Gastroesophageal sphincter (tissue), 4 donors: ENCODE measurements around the gene ZSWIM1. TPM values are rescaled to one million over a fixed set of nuclear protein-coding genes. Genes with fewer than 3 reads are reported as not detected.
A peak's percentile ranks its signal among the peaks of the same experiment; 100 is the strongest.

ENCODE experiments used
- ATAC-seq: fragments of 150-250 bp; one replicate; pipeline ENCODE4 v1.9.1; 2016; ENCODE audit warnings: mild to moderate bottlenecking, moderate library complexity
- H3K27ac ChIP-seq, 4 donors: fragments of 200-600 bp; sonication (generic) in 3 of 4; 1 replicate in 3 of 4; 2 replicates in 1 of 4; pipeline ENCODE4 v1.5.1; 2016 to 2019
- H3K27me3 ChIP-seq: fragments of 200-600 bp; sonication (generic); one replicate; pipeline ENCODE4 v1.5.1; 2019
- H3K36me3 ChIP-seq, 2 donors: fragments of 200-600 bp; sonication (generic); one replicate each; pipeline ENCODE4 v1.5.1; 2019; ENCODE audit warnings: control low read depth in 1 of 2
- H3K4me1 ChIP-seq, 3 donors: fragments of 200-600 bp; sonication (generic); 1 replicate in 2 of 3; 2 replicates in 1 of 3; pipeline ENCODE4 v1.5.1; 2016 to 2019; ENCODE audit warnings: control low read depth in 2 of 3
- H3K4me3 ChIP-seq, 2 donors: fragments of 200-600 bp; sonication (generic); one replicate each; pipeline ENCODE4 v1.5.1; 2019; ENCODE audit warnings: mild to moderate bottlenecking in 1 of 2, moderate library complexity in 1 of 2
- H3K9me3 ChIP-seq, 3 donors: fragments of 200-600 bp; sonication (generic); one replicate each; pipeline ENCODE4 v1.5.1; 2017 to 2019; ENCODE audit warnings: control low read depth in 2 of 3
- EP300 ChIP-seq: sonication (generic); formaldehyde crosslinking; IDR thresholded peaks from one replicate; pipeline ENCODE4 v1.6.1; 2017; ENCODE audit warnings: antibody characterized with exemption, mild to moderate bottlenecking
- POLR2A ChIP-seq, 2 donors: fragments of 450-650 bp; IDR thresholded peaks; one replicate each; pipeline ENCODE4 v1.6.1; 2017; ENCODE audit warnings: antibody characterized with exemption in 2 of 2, mild to moderate bottlenecking in 2 of 2, moderate library complexity in 1 of 2
- POLR2AphosphoS5 ChIP-seq: sonication (generic); formaldehyde crosslinking; IDR thresholded peaks from one replicate; pipeline ENCODE4 v1.6.1; 2017; ENCODE audit warnings: antibody characterized with exemption
- WGBS, 2 donors: methylation state at CpG; one replicate each; pipeline ENCODE4 v1.1.5; 2018; ENCODE audit warnings: low coverage in 1 of 2; 5-methylcytosine and 5-hydroxymethylcytosine counted together
- total RNA-seq, 4 donors: library from RNA; depleted of rRNA; stranded (reverse); fragments of >200 nt; gene quantifications; one replicate each; pipeline ENCODE4 v1.1.0, GENCODE V29; 2016
- TF ChIP-seq, protein P1 (sequence below), 4 experiments: fragments of 200-600 bp in 2 of 4; fragments of 450-650 bp in 2 of 4; sonication (generic) in 1 of 4; IDR thresholded peaks; one replicate each; pipeline ENCODE4 v1.5.1; 2017 to 2019; ENCODE audit warnings: antibody characterized with exemption in 4 of 4, mild to moderate bottlenecking in 2 of 4, moderate library complexity in 2 of 4

The ZSWIM1 gene
- total RNA-seq, 4 donors from 2014 or later, result 6.6 to 11.9 (median 9.1) TPM

- no peak for ATAC-seq
- Histone ChIP-seq H3K27ac (peak overlapping the region in 3 of 4 donors; percentile 58 to 77 (median 72)), H3K27me3 (no peaks in the 10 kb centered on the region), H3K4me3 (no peak overlapping the region), H3K36me3 (peaks cover 0 to 90% of the 10 kb centered on the region in 2 donors), H3K4me1 (peaks cover 0 to 82% (median 25%) of the 10 kb centered on the region in 3 donors), H3K9me3 (no peaks in the 10 kb centered on the region)
- 83% methylated on average over 6 of the region's 10 CpGs; no CpG with 5 or more reads in 1 of the 2 donors for WGBS, 2 donors
- TF ChIP-seq POLR2A (IDR thresholded peaks at IDR 0.05) (no peak), POLR2AphosphoS5 (no peak), EP300 (no peak)
- TF ChIP-seq, protein P1, sequence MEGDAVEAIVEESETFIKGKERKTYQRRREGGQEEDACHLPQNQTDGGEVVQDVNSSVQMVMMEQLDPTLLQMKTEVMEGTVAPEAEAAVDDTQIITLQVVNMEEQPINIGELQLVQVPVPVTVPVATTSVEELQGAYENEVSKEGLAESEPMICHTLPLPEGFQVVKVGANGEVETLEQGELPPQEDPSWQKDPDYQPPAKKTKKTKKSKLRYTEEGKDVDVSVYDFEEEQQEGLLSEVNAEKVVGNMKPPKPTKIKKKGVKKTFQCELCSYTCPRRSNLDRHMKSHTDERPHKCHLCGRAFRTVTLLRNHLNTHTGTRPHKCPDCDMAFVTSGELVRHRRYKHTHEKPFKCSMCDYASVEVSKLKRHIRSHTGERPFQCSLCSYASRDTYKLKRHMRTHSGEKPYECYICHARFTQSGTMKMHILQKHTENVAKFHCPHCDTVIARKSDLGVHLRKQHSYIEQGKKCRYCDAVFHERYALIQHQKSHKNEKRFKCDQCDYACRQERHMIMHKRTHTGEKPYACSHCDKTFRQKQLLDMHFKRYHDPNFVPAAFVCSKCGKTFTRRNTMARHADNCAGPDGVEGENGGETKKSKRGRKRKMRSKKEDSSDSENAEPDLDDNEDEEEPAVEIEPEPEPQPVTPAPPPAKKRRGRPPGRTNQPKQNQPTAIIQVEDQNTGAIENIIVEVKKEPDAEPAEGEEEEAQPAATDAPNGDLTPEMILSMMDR (IDR thresholded peaks at IDR 0.05), result no peak
These were observed 39.5 kb upstream of the ZSWIM1 start for GRCh38 chr20:45841407-45842129.

DNA sequence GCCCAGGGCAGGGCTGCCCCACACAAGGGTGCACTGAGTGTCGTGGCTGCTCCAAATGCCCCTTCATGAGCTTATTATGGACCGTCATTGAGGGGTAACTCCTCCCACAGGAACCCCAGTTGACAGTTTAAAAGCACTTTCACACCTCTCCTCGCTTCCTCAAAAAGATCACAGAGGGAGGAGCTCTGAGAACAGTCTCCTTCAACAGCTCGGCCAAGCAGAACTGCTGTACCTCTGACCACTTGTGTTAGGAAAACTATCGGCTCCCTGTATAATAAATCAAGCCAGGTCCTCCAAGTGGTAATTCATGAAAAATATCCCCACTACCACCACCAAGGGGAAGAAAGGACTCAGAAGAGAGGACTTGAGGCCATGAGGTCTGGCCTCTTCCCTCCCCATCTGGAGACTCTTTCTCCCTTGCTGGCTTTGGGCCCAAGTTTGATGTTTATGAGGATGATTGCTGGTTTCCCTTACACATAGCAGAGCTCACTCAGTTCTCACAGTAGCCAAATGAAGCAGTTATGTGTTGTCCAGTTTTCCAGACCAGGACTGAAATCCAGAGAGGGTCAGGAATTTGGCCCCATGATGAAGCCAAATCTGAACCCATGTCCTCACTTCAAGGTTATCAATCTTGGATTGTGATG, 38.7 kb upstream of the ZSWIM1 start:
- H3K27me3 ChIP-seq, result no peaks in the 10 kb centered on the region
- ATAC-seq, result peak; percentile 41
- 25 to 80% methylated on average over 1 to 4 of the region's 5 CpGs for WGBS, 2 donors
- H3K4me3 ChIP-seq, result no peak overlapping the region
- TF ChIP-seq, protein P1 (IDR thresholded peaks at IDR 0.05), result peak in 1 of 4 experiments; percentile 4
- no peak for TF ChIP-seq EP300
- no peaks in the 10 kb centered on the region for H3K9me3 ChIP-seq
- peaks cover 0 to 74% (median 23%) of the 10 kb centered on the region in 3 donors for H3K4me1 ChIP-seq
- peak overlapping the region in 3 of 4 donors; percentile 58 to 77 (median 72) for H3K27ac ChIP-seq
- H3K36me3 ChIP-seq, result peaks cover 0 to 97% of the 10 kb centered on the region in 2 donors

GRCh38 chr20:45843506-45843905, 37.5 kb upstream of the ZSWIM1 start:
- no peak for TF ChIP-seq EP300
- no peak for TF ChIP-seq POLR2A (IDR thresholded peaks at IDR 0.05)
- no peak for TF ChIP-seq POLR2AphosphoS5
- TF ChIP-seq, protein P1 (IDR thresholded peaks at IDR 0.05), result no peak
- H3K27me3 ChIP-seq, result no peaks in the 10 kb centered on the region
- 90 to 100% methylated on average over 1 to 5 of the region's 14 CpGs for WGBS, 2 donors
- peaks cover 0 to 97% of the 10 kb centered on the region in 2 donors for H3K36me3 ChIP-seq
- H3K4me1 ChIP-seq, result peaks cover 0 to 62% (median 23%) of the 10 kb centered on the region in 3 donors
- ATAC-seq, result no peak
- H3K4me3 ChIP-seq, result no peak overlapping the region
- H3K9me3 ChIP-seq, result no peaks in the 10 kb centered on the region
- H3K27ac ChIP-seq, result peak overlapping the region in 3 of 4 donors; percentile 58 to 77 (median 72)

- no peaks in the 10 kb centered on the region for H3K27me3 ChIP-seq
- H3K4me3 ChIP-seq, result no peak overlapping the region
- no peaks in the 10 kb centered on the region for H3K9me3 ChIP-seq
- TF ChIP-seq POLR2A (IDR thresholded peaks at IDR 0.05), result no peak
- TF ChIP-seq, protein P1 (IDR thresholded peaks at IDR 0.05), result no peak
- no peak for TF ChIP-seq EP300
- no peak for TF ChIP-seq POLR2AphosphoS5
- H3K27ac ChIP-seq, result peak overlapping the region in 1 of 4 donors; percentile 18
- ATAC-seq, result no peak
- H3K4me1 ChIP-seq, result peaks cover 0 to 48% (median 23%) of the 10 kb centered on the region in 3 donors
- peaks cover 0 to 91% of the 10 kb centered on the region in 2 donors for H3K36me3 ChIP-seq
These were observed 35.6 kb upstream of the ZSWIM1 start for GRCh38 chr20:45845452-45845851.
